NCI-H524 (cell line): ENCODE data around the gene MCF2L.
"Not testable (repeated sequence)": the region's sequence is repeated elsewhere in the genome, so short reads cannot be mapped to it uniquely, and the experiment has no call there.

Experiments
- DNase-seq, 2 experiments: peaks; one replicate each; lab custom pipeline; 2025; lab: John Stamatoyannopoulos, UW

Gene MCF2L

DNA sequence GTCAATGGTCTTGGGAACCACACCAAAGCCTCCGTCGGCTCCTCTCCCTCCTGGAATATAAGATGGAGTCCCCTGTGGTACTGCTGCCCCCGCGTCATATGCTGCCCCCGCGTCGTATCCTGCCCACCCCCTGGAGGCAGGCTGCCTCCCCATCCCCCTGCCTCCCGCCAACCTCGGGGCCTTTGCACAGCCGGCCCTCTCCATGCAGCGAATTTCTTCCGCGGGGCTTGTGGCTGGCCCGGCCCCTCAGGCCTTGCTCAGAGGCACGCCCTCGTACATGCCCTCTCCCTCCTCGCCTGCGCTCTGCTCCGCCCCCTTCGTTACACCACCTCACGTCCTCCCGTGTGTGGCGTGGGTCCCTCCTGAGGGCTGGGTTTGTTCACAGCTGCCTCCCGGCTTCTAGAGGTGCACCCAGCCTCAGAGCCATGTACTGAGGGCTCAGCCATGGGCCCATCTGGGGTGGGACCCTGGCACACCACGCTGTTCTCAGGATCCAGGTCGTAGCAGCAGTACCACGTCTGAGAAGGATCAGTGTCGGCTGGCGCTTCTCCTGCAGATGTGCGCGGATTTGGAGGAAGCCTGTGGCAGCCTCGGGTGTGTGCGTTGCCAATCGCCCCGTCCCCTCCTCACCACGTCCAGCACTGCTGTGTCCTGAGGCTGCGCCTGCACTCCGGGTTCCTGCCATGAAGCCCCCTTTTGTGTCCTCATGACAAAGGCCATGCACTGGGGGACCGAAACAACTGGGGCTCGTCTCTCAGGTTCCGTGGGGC is 47.7 kb downstream of the MCF2L start:
- no peak for DNase-seq

GRCh38 chr13:113017506-113018215 is 48.6 kb downstream of the MCF2L start:
- DNase-seq = no peak

DNA sequence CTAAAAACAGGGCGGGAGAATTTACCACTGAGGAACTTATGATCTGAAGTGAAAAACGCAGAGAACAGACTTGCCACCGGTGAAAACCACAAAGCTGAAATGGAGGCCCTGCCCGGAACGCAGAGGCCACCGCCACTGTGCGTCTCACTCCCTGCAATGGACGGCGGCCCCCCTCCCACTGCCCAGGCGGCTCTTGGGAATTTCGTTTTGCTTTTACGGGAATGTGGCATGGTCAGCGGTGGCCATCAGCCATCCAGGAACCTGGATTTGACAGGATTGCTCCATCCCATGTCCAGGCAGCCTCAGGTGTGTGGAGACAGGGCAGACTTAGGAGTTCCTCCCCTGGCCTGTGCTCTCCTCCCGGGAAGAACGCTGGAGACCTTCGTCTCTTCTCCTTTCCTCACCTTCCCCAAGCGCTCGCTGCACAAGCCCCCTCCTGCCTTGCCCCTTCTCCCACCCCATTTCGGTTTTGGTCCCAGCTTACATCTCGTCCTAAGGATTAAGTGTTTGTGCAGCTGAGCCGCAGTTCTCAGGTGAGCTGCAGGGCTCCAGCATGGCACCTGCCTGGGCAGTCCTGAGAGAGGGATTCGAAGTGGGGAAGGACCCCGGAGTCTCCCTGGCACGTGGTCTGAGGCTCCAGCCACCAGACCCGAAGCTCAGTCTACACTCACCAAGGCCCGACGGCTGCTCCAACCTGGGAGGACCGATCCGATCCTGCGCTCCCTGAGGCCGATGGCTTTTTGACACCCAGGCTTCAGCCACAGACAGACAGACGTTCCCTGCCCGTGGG is 49.9 kb downstream of the MCF2L start:
- no peak for DNase-seq

GRCh38 chr13:113020323-113021080 is 51.5 kb downstream of the MCF2L start:
- no peak for DNase-seq

- no peak for DNase-seq
Measured at GRCh38 chr13:113021391-113021790, 52.4 kb downstream of the MCF2L start.

DNA sequence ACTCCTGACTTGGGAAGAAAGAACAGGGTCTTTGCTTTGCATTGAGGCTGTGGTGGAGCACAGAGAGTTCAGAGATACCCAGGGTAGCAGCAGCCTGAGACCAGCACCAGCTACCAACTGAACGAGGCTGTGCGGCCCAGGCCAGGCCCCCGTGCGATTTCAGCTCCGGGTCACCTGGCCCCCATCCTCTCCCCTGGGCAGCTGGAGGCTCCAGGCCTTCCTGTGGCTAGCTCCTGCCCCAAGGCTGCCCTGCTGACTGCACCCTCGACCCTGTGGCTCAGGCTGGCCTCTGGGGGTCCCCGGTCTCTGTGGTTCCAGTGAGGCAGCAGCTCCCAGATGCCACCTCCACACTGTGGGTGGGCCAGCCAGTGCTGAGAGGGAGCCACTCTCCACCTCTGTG is 52.8 kb downstream of the MCF2L start:
- no peak for DNase-seq

DNA sequence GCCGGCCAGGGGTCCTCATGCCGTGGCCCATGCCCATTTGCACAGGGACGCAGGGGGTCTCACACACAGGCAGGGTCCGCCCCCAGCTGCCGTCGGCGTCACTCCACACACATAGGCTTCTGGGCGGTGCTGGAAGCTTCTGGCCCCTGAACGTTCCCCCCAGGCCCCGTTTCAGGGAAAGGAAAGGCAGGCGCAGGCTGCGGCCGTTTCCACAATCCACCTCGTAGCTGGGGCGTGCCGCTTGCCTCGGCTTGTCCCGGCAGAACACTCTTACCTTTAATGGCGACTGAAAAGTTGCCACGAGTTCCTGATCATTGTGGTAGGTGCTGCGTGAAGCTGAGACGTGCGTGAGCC is 53.4 kb downstream of the MCF2L start:
- DNase-seq = no peak

DNA sequence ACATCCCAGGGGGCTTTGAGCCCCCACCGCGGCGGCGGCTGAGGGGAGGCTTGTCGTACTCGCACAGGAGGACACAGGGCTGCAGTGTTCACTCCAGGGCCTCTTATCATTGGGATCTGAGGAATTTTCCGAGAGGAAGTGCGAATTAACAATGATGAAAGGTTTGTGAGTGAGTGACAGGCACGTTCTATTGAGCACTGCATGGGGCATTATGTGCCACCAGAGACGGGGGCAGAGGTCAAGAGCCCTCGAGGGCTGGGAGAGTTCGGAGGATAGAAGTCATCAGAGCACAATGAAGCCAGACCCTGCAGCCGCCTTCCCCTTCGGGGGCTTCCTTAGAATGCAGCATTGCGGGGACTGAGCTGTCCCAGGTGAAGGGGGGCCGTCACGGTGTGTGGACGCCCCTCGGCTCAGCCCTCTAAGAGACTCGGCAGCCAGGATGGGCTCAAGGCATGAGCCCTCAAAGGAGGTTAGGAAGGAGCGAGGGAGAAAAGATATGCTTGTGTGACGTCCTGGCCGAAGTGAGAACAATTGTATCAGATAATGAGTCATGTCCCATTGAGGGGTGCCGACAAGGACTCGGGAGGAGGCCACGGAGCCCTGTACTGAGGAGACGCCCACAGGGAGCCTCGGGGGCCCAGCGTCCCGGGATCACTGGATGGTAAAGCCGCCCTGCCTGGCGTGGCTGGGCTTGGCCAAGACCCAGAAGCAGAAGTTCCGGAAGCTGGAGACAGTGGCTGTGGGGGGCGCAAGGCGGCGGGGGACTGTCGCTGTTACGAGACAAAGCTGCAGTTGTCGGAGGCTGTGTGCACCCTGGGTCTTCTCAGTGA is 53.9 kb downstream of the MCF2L start:
- no peak for DNase-seq

DNA sequence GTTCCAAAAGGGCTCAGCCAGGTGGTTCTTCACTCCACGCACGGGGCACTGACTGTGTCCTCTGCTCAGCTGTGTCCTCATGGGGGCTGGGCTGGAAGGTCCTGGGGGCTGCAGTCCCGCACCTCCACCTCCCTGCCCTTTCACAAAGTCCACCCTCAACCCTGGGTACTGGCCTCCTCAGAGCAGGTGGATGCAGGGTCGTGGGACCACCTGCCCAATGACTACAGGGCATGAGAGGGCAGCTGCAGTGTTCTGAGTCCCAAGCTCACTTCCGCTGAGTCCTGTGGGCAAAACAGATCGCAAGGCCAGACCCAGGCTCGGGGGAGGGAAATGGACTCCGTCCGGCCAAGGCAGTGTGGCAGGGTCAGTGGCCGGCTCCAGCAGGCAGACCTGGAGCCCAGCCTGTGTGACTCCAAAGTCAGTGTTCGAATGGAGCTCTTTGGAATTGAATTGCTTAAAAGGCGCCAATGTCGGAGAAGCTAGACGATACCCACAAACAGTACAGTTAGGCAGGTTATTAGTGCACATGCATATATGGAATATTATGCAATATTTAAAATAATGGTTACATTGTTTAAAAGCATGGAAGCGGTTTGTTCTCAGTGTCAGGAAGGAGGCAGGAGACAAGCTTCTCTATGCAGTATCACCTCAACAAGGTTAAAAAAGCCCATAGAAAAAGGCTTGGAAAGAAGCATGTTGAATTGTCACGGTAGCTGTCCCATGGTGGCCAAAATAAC is 54.8 kb downstream of the MCF2L start:
- DNase-seq = no peak

GRCh38 chr13:113024466-113024865 is 55.5 kb downstream of the MCF2L start:
- DNase-seq = no peak

- DNase-seq = no peak
Measured at GRCh38 chr13:113026391-113026910, 57.4 kb downstream of the MCF2L start.

DNA sequence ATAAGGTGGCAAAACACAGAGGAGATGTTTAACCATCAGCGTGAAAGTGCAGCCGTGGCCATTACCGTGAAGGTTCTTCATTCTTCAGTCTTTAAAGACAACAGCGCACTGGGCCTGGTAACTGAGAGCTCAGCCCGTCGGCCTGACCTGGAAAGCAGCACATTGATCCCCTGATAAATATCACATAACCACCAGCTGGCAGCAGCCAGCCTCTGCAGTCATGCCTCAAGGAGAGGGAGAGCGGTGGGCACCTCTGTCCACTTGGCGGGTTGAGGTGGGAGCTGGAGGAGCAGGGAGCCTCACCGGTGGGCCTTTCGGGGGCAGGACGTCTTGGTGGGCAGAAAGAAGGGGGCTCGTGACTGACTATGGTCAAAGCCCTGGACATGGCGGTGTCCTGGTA is 58.1 kb downstream of the MCF2L start:
- no peak for DNase-seq

- DNase-seq = no peak
Measured at GRCh38 chr13:113027566-113027965, 58.6 kb downstream of the MCF2L start.

DNA sequence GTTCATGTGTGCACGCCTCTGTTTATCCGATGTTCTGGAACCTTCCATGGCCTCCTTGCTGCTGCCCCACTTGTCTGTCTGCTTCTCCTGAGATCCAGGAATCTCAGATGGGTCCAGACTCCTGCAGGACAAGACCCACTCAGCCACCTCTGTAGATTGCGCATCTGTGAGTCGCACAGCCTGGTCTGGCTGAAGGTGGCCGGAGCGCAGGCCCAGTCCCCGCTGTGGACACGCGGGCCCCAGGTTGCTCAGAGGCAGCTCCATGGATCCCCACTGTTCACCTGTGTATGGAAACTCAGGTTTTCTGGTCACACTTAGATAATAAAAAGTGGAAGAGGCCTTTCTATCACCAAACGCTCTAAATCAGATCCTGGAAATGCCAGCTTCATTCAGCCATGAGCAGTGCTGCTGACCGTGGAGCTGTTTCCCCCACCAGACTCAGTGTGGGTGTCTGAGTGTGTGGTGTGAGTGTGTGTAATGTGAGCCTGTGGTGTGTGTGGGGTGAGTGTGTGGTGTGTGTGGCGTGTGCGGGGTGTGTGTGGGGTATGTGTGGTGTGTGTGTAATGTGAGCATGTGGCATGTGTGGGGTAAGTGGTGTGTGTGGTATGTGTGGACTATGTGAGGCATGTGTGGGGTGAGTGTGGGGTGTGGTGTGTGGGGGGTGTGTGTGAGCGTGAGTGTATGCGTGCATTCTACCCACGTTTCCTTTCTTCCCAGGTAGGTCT is 59.5 kb downstream of the MCF2L start:
- DNase-seq = no peak

DNA sequence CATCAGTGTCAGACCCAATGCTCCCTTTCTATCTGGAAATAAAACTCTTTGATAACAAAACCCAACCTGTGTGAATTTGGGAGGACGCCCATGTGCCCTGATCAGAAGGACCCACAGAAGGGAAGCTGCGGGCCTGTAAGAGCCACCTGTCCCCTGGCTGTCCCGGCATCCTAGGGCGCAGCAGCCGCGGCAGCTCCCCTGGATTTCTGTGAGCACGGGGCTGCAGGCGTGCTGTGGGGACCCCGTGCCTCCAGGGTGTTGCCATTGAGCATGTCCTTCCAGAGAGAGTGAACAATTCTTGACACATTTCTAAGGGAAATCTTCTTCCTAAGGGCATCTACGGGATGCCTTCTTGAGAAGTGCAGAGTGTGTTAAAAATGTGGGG is 60.0 kb downstream of the MCF2L start:
- no peak for DNase-seq

DNA sequence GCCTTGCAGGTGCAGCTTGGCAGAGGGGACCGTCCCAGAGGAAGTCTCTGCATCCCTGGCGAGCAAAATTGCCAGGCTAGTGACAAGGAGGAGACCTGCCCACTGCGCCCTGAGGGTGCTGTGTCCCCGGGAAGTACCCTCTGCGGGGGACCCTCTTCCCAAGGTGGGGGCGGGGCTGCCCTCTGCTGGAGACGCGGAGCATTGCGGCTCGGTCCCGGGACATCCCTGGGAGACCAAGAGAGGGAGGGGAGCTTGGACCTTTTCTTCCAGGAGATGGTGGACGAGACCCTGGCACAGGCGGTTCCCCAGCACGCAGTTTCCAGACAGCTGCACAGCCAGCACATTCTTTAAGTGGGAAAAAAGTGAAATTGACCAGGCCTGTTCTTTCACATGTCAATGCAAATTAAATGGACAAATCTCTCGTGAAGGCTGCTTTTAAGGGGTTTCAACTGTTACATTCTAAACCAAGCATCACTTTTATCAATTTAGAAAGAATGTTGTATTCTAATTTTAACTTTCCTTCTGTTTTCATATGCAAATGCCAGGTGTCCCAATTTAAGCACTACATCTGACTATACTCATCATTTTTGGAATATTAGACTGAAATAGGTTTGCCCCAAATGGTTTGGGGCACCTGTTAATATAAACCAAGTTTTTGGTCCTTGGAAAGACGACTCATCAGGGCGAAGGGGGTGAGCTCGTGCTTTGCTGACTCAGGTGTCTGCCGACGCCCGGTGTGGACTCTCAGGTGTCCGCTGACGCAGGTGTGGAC is 60.7 kb downstream of the MCF2L start:
- peak in 1 of 2 experiments; percentile 45 for DNase-seq

DNA sequence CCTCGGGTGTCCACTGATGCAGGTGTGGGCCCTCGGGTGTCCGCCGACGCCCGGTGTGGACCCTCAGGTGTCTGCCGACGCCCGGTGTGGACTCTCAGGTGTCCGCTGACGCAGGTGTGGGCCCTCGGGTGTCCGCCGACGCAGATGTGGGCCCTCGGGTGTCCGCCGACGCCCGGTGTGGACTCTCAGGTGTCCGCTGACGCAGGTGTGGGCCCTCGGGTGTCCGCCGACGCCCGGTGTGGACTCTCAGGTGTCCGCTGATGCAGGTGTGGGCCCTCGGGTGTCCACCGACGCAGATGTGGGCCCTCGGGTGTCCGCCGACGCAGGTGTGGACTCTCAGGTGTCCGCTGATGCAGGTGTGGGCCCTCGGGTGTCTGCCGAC is 61.2 kb downstream of the MCF2L start:
- DNase-seq = not testable (repeated sequence)

DNA sequence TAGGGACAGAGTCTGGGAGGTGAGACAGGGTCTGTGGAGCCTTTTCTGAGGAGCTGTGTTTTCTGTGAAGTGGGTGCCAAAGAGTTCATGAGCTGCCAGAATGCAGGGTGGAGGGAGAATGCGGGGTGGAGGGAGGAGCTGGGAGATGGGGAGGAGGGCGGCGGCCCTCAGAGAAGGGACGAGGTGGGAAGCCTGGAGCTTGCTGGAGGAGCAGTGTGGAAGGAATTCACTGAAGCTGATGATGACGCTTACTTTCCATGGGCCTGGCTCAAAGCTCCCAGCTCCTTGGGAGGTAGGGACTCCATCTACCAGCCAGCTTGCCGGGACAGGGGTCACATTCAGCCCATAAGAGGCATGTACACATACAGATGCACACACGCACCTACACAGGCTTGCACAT is 62.5 kb downstream of the MCF2L start:
- DNase-seq = no peak

- DNase-seq = no peak
Measured at GRCh38 chr13:113032291-113032690, 63.3 kb downstream of the MCF2L start.
